NT2/D1 (cell line): ENCODE results near the gene RPH3AL.
"Not testable (repeated sequence)": the region's sequence is repeated elsewhere in the genome, so short reads cannot be mapped to it uniquely, and the experiment has no call there.

Source experiments
- DNase-seq: peaks from one replicate; pipeline ENCODE4 v3.0.0-alpha.2; 2011; ENCODE audit warnings: low read depth, low spot score
- H3K27me3 ChIP-seq: 2 replicates; pipeline ENCODE4 v1.6.0; 2011; ENCODE audit warnings: mild to moderate bottlenecking; ENCODE audit not compliant: insufficient read length, insufficient read depth
- H3K36me3 ChIP-seq: 2 replicates; pipeline ENCODE4 v1.6.1; 2011; ENCODE audit warnings: mild to moderate bottlenecking, low read length, mixed read lengths; ENCODE audit not compliant: insufficient read depth, insufficient read length
- H3K4me1 ChIP-seq: 2 replicates; pipeline ENCODE4 v1.5.1; 2011; ENCODE audit not compliant: insufficient read depth, insufficient read length
- H3K4me3 ChIP-seq: 2 replicates; pipeline ENCODE4 v1.5.1; 2011; ENCODE audit warnings: low read depth; ENCODE audit not compliant: insufficient read length
- H3K9ac ChIP-seq: 2 replicates; pipeline ENCODE4 v1.6.0; 2011; ENCODE audit warnings: low read depth; ENCODE audit not compliant: insufficient read length
- H3K9me3 ChIP-seq: 2 replicates; pipeline ENCODE4 v1.5.1; 2011; ENCODE audit warnings: mild to moderate bottlenecking, low read length; ENCODE audit not compliant: insufficient read depth
- SUZ12 ChIP-seq: IDR thresholded peaks from 2 replicates; pipeline ENCODE4 v1.6.1; 2011; ENCODE audit not compliant: insufficient read length, insufficient read depth; ENCODE audit errors: extremely low read depth
- YY1 ChIP-seq: IDR thresholded peaks from 2 replicates; pipeline ENCODE4 v1.6.1; 2011; ENCODE audit not compliant: insufficient read length, insufficient read depth
- ZNF274 ChIP-seq: IDR thresholded peaks from 2 replicates; pipeline ENCODE4 v1.6.1; 2011; ENCODE audit warnings: mild to moderate bottlenecking, low read depth, low read length

Gene RPH3AL

DNA sequence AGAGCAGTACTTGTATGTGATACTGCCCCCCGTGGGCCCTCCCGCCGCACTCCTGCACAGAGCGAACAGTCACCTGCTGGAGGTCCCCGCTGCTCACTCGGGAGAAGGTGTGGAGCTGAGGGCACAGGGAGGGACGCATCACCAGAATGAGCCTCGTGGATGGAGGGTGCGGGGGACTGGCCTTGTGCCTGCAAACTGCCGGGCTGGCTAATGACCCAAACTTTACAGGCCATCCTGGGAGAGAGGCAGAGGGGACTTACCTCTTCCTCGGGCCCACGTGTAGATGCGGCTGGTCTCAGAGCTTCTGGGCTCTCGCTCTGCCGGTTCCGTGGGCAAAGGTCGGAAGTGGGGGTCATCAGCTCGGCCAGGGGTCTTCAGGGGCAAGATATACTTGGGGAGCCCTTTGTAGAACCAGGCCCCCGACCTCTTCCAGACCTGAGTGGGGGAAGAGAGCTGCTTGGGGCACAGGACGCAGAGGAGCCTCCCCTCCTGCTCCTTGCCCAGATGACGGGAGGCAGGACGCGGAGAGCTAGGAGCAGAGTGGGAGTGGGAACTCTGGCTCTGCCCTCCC is 105.7 kb downstream of the RPH3AL start:
- no peak for DNase-seq
- Histone ChIP-seq H3K9ac (no peak overlapping the region), H3K4me3 (no peak overlapping the region), H3K4me1 (no peaks in the 10 kb centered on the region), H3K9me3 (no peaks in the 10 kb centered on the region), H3K36me3 (no peaks in the 10 kb centered on the region), H3K27me3 (no peaks in the 10 kb centered on the region)
- TF ChIP-seq ZNF274 (no peak), YY1 (no peak), SUZ12 (no peak)

DNA sequence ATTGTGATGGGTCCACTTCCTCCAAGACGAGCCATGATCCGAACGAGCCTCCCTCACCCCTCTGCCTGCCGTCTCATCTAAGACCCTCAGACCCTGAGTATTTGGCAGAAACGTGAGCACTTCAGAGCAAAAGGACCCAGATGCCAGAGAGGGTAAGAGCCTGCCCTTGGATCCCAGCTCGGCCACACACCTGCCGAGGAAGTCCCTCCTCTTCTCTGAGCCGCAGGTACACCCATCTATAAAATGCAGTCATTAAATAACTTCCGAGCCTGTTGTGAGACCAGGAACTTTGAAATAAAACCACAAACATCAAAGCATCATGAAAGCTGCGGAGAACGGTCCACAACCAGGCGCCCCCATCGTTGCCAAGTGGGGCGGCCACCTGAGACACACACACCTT is 106.4 kb downstream of the RPH3AL start:
- Histone ChIP-seq H3K4me1 (no peaks in the 10 kb centered on the region), H3K36me3 (no peaks in the 10 kb centered on the region), H3K9me3 (no peaks in the 10 kb centered on the region), H3K4me3 (no peak overlapping the region), H3K9ac (no peak overlapping the region), H3K27me3 (no peaks in the 10 kb centered on the region)
- no peak for TF ChIP-seq YY1
- TF ChIP-seq ZNF274, result no peak
- TF ChIP-seq SUZ12, result no peak
- DNase-seq, result no peak

DNA sequence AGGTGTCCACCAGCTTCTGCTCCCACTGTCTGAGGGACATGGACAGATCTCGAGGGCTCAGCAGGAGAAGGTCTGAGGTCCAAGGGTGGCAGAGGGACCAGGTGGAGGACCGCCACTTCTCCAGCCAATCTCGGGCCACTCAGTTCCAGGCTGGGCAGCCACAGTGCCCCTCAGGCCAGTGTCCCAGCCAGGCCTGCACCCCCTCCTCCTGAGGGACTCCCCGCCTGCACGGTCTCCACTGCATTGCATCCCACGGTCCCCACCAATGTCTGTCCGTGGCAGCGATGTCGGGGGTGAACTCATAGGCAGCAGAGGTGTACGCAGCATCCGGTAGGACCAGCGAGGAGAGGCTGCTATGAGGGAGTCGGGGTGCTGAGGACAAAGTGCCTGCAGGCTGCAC is 107.0 kb downstream of the RPH3AL start:
- no peak overlapping the region for H3K4me3 ChIP-seq
- no peaks in the 10 kb centered on the region for H3K36me3 ChIP-seq
- DNase-seq, result no peak
- TF ChIP-seq SUZ12 (no peak), YY1 (no peak), ZNF274 (no peak)
- no peaks in the 10 kb centered on the region for H3K9me3 ChIP-seq
- H3K4me1 ChIP-seq, result no peaks in the 10 kb centered on the region
- H3K27me3 ChIP-seq, result no peaks in the 10 kb centered on the region
- no peak overlapping the region for H3K9ac ChIP-seq

DNA sequence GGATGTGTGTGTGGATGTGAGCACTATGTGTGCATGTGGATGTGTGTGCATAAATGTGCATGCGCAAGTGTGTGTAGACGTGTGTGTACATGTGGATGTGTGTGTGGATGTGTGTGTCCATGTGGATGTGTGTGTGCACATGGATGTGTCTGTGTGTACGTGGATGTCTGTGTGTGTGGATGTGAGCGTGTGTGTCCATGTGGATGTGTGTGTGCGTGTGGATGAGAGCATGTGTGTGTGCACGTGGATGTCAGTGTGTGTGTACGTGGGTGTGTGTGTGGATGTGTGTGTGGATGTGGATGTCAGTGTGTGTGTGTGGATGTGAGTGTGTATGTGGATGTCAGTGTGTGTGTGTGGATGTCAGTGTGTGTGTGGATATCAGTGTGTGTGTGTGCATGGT is 107.6 kb downstream of the RPH3AL start:
- H3K9me3 ChIP-seq, result no peaks in the 10 kb centered on the region
- H3K9ac ChIP-seq, result no peak overlapping the region
- H3K36me3 ChIP-seq, result no peaks in the 10 kb centered on the region
- DNase-seq, result no peak
- no peaks in the 10 kb centered on the region for H3K27me3 ChIP-seq
- no peak overlapping the region for H3K4me3 ChIP-seq
- no peak for TF ChIP-seq ZNF274
- no peak for TF ChIP-seq SUZ12
- no peak for TF ChIP-seq YY1
- no peaks in the 10 kb centered on the region for H3K4me1 ChIP-seq

DNA sequence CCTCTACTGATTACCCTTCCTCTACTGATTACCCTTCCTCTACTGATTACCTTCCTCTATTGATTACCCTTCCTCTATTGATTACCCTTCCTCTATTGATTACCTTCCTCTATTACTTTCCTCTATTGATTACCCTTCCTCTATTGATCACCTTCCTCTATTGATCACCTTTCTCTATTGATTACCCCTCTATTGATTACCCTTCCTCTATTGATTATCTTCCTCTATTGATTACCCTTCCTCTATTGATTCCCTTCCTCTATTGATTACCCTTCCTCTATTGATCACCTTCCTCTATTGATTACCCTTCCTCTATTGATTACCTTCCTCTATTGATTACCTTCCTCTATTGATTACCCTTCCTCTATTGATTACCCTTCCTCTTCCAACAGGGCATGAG is 108.7 kb downstream of the RPH3AL start:
- DNase-seq, H3K4me3 ChIP-seq, H3K9me3 ChIP-seq, H3K4me1 ChIP-seq, H3K36me3 ChIP-seq, H3K9ac ChIP-seq, H3K27me3 ChIP-seq: not testable (repeated sequence)

DNA sequence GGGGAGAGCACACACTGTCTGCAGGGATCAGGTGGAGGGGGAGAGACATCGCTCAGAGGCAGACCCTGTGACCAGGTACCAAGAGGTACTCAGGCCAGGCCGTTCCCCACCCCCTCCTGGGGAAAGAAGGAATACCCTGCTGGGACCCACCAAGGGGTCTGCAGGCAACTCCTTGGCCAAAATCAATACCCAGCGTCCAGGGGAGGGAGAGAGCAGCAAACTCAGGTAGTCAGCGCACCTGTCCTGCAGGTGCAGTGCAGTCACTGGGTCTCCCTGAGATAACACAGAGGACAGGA is 113.7 kb downstream of the RPH3AL start:
- no peak for DNase-seq
- no peaks in the 10 kb centered on the region for H3K36me3 ChIP-seq
- no peak overlapping the region for H3K4me3 ChIP-seq
- H3K4me1 ChIP-seq, result peaks cover 6% of the 10 kb centered on the region
- H3K27me3 ChIP-seq, result no peaks in the 10 kb centered on the region
- no peak overlapping the region for H3K9ac ChIP-seq
- no peaks in the 10 kb centered on the region for H3K9me3 ChIP-seq
- TF ChIP-seq SUZ12, result no peak

DNA sequence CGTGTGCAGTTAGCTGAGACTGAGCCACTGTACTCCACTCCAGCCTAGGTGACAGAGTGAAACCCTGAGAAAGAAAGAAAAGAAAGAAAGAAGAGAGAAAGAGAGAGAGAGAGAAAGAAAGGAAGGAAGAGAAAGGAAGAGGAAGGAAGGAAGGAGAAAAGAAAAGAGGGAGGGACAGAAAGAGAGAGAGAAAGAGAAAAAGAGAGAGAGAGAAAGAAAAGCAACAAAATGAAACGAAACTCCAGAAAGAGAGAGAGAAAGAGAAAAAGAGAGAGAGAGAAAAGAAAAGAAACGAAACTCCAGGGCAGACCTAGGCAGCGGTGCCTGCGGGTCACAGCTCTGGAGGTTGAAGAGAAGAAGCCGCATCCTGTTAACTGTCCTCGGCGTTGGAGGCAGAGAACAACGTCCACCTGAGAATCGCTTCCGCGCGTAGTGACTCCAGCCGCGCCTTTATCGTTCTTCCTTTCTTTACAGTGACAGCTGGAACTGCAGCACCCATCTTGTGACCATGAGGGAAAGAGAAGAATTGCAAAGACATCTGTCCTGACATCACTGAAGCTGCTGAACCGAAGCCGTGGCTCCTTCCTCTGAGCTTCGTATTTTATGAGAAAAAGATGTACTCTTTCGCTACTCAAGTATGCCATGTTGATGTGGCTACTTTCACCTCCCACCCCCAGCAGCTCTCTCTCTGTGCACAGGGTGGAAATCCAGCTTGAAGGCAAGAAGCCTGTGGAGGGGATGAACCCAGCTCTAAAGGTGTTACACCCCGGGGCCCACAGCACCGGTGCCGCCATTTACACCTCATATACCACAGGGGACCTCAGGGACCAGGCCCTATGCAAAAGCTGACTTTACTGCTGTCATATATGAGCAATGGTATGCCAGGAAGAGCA is 114.3 kb downstream of the RPH3AL start:
- H3K9ac ChIP-seq, result no peak overlapping the region
- H3K9me3 ChIP-seq, result no peaks in the 10 kb centered on the region
- H3K4me3 ChIP-seq, result no peak overlapping the region
- no peak for DNase-seq
- H3K36me3 ChIP-seq, result no peaks in the 10 kb centered on the region
- H3K27me3 ChIP-seq, result no peaks in the 10 kb centered on the region
- TF ChIP-seq SUZ12 (no peak), ZNF274 (no peak), YY1 (no peak)
- peaks cover 7% of the 10 kb centered on the region for H3K4me1 ChIP-seq
